B cell (primary cell): ENCODE results near the gene MRTFA. TPM values are rescaled to one million over a fixed set of nuclear protein-coding genes. Genes with fewer than 3 reads are reported as not detected.
A peak's percentile ranks its signal among the peaks of the same experiment; 100 is the strongest.

Experiments
- ATAC-seq: fragments of 200-7000 bp; cut with Tn5 transposase; one replicate; pipeline ENCODE4 v1.10.0; 2021; ENCODE audit warnings: low read depth, mild to moderate bottlenecking, moderate number of reproducible peaks, moderate library complexity
- CTCF ChIA-PET: fragments of 350-600 bp; sonication (Branson Sonifier 250); formaldehyde crosslinking; loops from one replicate; lab custom pipeline; 2021; ENCODE audit warnings: antibody characterized with exemption, inconsistent platforms; lab: Charles Lee
- POLR2A ChIA-PET: fragments of 350-600 bp; sonication (Branson Sonifier 250); formaldehyde crosslinking; loops from one replicate; lab custom pipeline; 2021; ENCODE audit warnings: antibody characterized with exemption; lab: Charles Lee
- DNase-seq: peaks from one replicate; pipeline ENCODE4 v3.0.0; 2013
- H2AFZ ChIP-seq: 2 replicates; pipeline ENCODE4 v1.6.1; 2012; ENCODE audit warnings: mild to moderate bottlenecking, low read depth, low read length; ENCODE audit not compliant: insufficient read depth, poor library complexity, severe bottlenecking
- H3K27ac ChIP-seq, 2 donors: 1 replicate in 1 of 2; 2 replicates in 1 of 2; pipeline ENCODE4 v1.5.1; 2012 to 2013; ENCODE audit warnings: low read length in 2 of 2, mild to moderate bottlenecking in 2 of 2, moderate library complexity in 1 of 2
- H3K27me3 ChIP-seq, 4 experiments: fragments of 200-600 bp in 1 of 4; sonication (generic) in 1 of 4; replicated peaks in 1 of 4; 1 replicate in 2 of 4; 2 replicates in 2 of 4; pipeline versions ENCODE4 v1.6.1 to v1.7.0; 2013 to 2016; ENCODE audit warnings: low read length in 3 of 4, mild to moderate bottlenecking in 2 of 4, mixed read lengths in 1 of 4, moderate library complexity in 1 of 4; ENCODE audit not compliant: insufficient read depth in 4 of 4, control insufficient read depth in 3 of 4; ENCODE audit errors: control extremely low read depth in 1 of 4
- H3K36me3 ChIP-seq, 2 experiments: replicated peaks in 1 of 2; 1 replicate in 1 of 2; 2 replicates in 1 of 2; pipeline versions ENCODE4 v1.6.1 to v1.7.1; 2013; ENCODE audit warnings: low read length in 1 of 2; ENCODE audit not compliant: insufficient read depth in 2 of 2, control insufficient read depth in 1 of 2; ENCODE audit errors: control extremely low read depth in 1 of 2, extremely low read depth in 1 of 2
- H3K4me1 ChIP-seq, 2 donors: fragments of 200-600 bp in 1 of 2; sonication (generic) in 1 of 2; 1 replicate in 1 of 2; 2 replicates in 1 of 2; pipeline versions ENCODE4 v1.5.1 to v1.6.1; 2013 to 2017; ENCODE audit warnings: low read length in 2 of 2; ENCODE audit not compliant: control insufficient read depth in 2 of 2, insufficient read depth in 2 of 2
- H3K4me2 ChIP-seq: replicated peaks from 2 replicates; pipeline ENCODE3; 2012; ENCODE audit warnings: mild to moderate bottlenecking, low read depth, low read length; ENCODE audit not compliant: poor library complexity, severe bottlenecking
- H3K4me3 ChIP-seq, 5 experiments: fragments of 200-600 bp in 1 of 5; sonication (generic) in 1 of 5; 1 replicate in 3 of 5; 2 replicates in 2 of 5; pipeline versions ENCODE4 v1.5.1 to v1.7.0; 2011 to 2016; ENCODE audit warnings: low read length in 4 of 5, mild to moderate bottlenecking in 4 of 5, low read depth in 2 of 5, control low read depth in 1 of 5, moderate library complexity in 1 of 5; ENCODE audit not compliant: insufficient read depth in 1 of 5; ENCODE audit errors: control extremely low read depth in 1 of 5, extremely low read depth in 1 of 5
- H3K79me2 ChIP-seq: fragments of 200-600 bp; sonication (generic); one replicate; pipeline ENCODE4 v1.6.0; 2016; ENCODE audit warnings: low read length; ENCODE audit not compliant: control insufficient read depth, insufficient read depth
- H3K9ac ChIP-seq: fragments of 200-600 bp; sonication (generic); 2 replicates; pipeline ENCODE4 v1.6.1; 2017; ENCODE audit warnings: mild to moderate bottlenecking, low read length, moderate library complexity
- H3K9me3 ChIP-seq, 3 donors: one replicate each; pipeline versions ENCODE4 v1.6.1 to v1.7.1; 2013; ENCODE audit warnings: low read length in 2 of 3; ENCODE audit not compliant: control insufficient read depth in 2 of 3, insufficient read depth in 1 of 3; ENCODE audit errors: control extremely low read depth in 1 of 3
- H4K20me1 ChIP-seq: 2 replicates; pipeline ENCODE4 v1.6.0; 2012; ENCODE audit warnings: mild to moderate bottlenecking, low read length; ENCODE audit not compliant: insufficient read depth, control insufficient read depth, poor library complexity, severe bottlenecking
- H3K27ac Mint-ChIP-seq: one replicate; pipeline ENCODE4 v1.8.0; 2021; ENCODE audit warnings: mixed read lengths
- H3K27me3 Mint-ChIP-seq: one replicate; pipeline ENCODE4 v1.8.0; 2021; ENCODE audit warnings: mixed read lengths
- H3K4me1 Mint-ChIP-seq: one replicate; pipeline ENCODE4 v1.8.0; 2021; ENCODE audit warnings: mixed read lengths
- H3K4me3 Mint-ChIP-seq: one replicate; pipeline ENCODE4 v1.8.0; 2021; ENCODE audit warnings: mixed read lengths
- H3K9me3 Mint-ChIP-seq: one replicate; pipeline ENCODE4 v1.8.0; 2022; ENCODE audit warnings: mixed read lengths; ENCODE audit not compliant: insufficient read depth
- EZH2 ChIP-seq: IDR thresholded peaks from 2 replicates; pipeline ENCODE4 v1.6.1; 2012; ENCODE audit warnings: borderline replicate concordance, low read depth, mild to moderate bottlenecking, moderate library complexity, low read length; ENCODE audit not compliant: insufficient read depth, poor library complexity, severe bottlenecking
- WGBS: methylation state at CpG from one replicate; pipeline ENCODE4 v1.1.5; 2013; ENCODE audit warnings: missing lambda C conversion rate; ENCODE audit not compliant: insufficient coverage; 5-methylcytosine and 5-hydroxymethylcytosine counted together
- intact Hi-C: fragments of 100-400 bp; cut with micrococcal nuclease; formaldehyde crosslinking; loops from one replicate; pipeline ENCODE4 v1.10.0; 2022
- polyA plus RNA-seq: library from polyadenylated mRNA; depleted of rRNA; stranded (reverse); fragments of >200 nt; gene quantifications from 2 replicates; pipeline ENCODE4 v1.2.3, GENCODE V29; 2012
- total RNA-seq, 2 donors: library from RNA; stranded (reverse); fragments of 120-200 nt in 1 of 2; gene quantifications; 1 replicate in 1 of 2; 2 replicates in 1 of 2; pipeline versions ENCODE4 v1.2.3 to v1.2.4, GENCODE V29; 2013 to 2022
- TF ChIP-seq, protein P1 (sequence below): fragments of 200-600 bp; IDR thresholded peaks from one replicate; pipeline ENCODE4 v1.8.0; 2022; ENCODE audit warnings: antibody characterized with exemption, mild to moderate bottlenecking

Gene MRTFA
- total and polyA plus RNA-seq, 2 donors (not counting 1 experiment from before 2014, with no cell fraction given): 28.9 to 82.6 TPM

DNA sequence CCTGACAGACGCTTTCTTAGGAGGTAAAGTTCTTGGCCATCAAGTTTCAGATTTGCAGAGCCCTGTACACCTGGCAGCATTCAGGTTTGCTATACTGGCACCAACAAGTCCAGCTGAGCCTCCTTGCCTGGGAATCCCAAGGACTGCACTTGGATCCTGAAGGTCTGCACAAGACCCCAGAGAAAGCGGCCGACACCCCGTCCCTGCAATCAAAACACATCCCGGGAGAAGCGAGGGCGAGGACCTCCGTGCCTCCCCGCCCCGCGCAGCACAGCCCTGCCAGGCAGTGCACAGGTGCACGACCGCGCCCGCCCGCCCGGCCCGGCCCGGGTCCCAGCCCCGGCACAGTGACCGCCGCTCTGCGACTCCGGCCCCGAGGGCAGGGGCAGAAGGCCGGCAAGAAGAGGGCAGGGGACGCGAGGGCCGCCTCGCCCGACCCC lies 559 bp downstream of the MRTFA start:
- Histone ChIP-seq H3K4me2 (peak overlapping the region; percentile 90), H3K9ac (peak overlapping the region; percentile 93), H3K79me2 (peaks cover 54% of the 10 kb centered on the region), H3K27me3 (no peaks in the 10 kb centered on the region), H3K9me3 (no peaks in the 10 kb centered on the region), H2AFZ (peak overlapping the region; percentile 98), H3K4me1 (peaks cover 24 to 30% of the 10 kb centered on the region in 2 donors), H3K4me3 (peak overlapping the region; percentile 78 to 99 (median 92)), H3K27ac (peak overlapping the region in 1 of 2 donors; percentile 92), H3K36me3 (no peaks in the 10 kb centered on the region), H4K20me1 (peaks cover 36% of the 10 kb centered on the region)
- DNase-seq (no peak), ATAC-seq (no peak)
- POLR2A ChIA-PET: interaction anchor here (0.7 to 1.3 kb wide), 4 partner anchors 10 to 285 kb away, joined by 3 to 7 read pairs (median 4); no protein-coding TSS in a partner anchor
- H3K4me1 Mint-ChIP-seq: peaks cover 44% of the 10 kb centered on the region
- no peak for TF ChIP-seq EZH2
- TF ChIP-seq, protein P1, sequence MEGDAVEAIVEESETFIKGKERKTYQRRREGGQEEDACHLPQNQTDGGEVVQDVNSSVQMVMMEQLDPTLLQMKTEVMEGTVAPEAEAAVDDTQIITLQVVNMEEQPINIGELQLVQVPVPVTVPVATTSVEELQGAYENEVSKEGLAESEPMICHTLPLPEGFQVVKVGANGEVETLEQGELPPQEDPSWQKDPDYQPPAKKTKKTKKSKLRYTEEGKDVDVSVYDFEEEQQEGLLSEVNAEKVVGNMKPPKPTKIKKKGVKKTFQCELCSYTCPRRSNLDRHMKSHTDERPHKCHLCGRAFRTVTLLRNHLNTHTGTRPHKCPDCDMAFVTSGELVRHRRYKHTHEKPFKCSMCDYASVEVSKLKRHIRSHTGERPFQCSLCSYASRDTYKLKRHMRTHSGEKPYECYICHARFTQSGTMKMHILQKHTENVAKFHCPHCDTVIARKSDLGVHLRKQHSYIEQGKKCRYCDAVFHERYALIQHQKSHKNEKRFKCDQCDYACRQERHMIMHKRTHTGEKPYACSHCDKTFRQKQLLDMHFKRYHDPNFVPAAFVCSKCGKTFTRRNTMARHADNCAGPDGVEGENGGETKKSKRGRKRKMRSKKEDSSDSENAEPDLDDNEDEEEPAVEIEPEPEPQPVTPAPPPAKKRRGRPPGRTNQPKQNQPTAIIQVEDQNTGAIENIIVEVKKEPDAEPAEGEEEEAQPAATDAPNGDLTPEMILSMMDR: no peak
- WGBS: under 1% methylated on average over 31 of the region's 31 CpGs
- intact Hi-C loops: loop anchor here (1.0 to 2.0 kb wide), 8 partner anchors 144 to 1101 kb away; partner anchors contain the start of genes ADSL, RBX1, ST13 and TEF
- H3K27ac Mint-ChIP-seq: peak overlapping the region; percentile 71
- no peaks in the 10 kb centered on the region for H3K9me3 Mint-ChIP-seq
- peak overlapping the region; percentile 98 for H3K4me3 Mint-ChIP-seq
- CTCF ChIA-PET: interaction anchor here (2.7 to 7.3 kb wide), 2 partner anchors 10 to 200 kb away, joined by 14 to 48 read pairs; no protein-coding TSS in a partner anchor
- no peaks in the 10 kb centered on the region for H3K27me3 Mint-ChIP-seq
